Upper lobe of left lung (tissue), 6 donors: ENCODE results near the gene CRELD2. TPM values are rescaled to one million over a fixed set of nuclear protein-coding genes. Genes with fewer than 3 reads are reported as not detected.

Experiments used
- ATAC-seq, 2 donors: fragments of 200-7000 bp; cut with Tn5 transposase; one replicate each; pipeline ENCODE4 v1.9.1; 2022; ENCODE audit warnings: mild to moderate bottlenecking in 2 of 2, moderate library complexity in 2 of 2; ENCODE audit not compliant: low FRiP score in 2 of 2
- DNase-seq, 2 donors: peaks; one replicate each; pipeline ENCODE4 v3.0.0-alpha.2; 2019 to 2020
- H3K27ac ChIP-seq, 4 donors: fragments of 200-600 bp; sonication (generic); one replicate each; pipeline ENCODE4 v1.5.1; 2016 to 2019
- H3K27me3 ChIP-seq, 4 donors: fragments of 200-600 bp; sonication (generic); one replicate each; pipeline ENCODE4 v1.5.1; 2017 to 2019
- H3K36me3 ChIP-seq, 4 donors: fragments of 200-600 bp; sonication (generic); one replicate each; pipeline ENCODE4 v1.5.1; 2016 to 2019
- H3K4me1 ChIP-seq, 4 donors: fragments of 200-600 bp; sonication (generic); one replicate each; pipeline ENCODE4 v1.5.1; 2018 to 2019
- H3K4me3 ChIP-seq, 4 donors: fragments of 200-600 bp; sonication (generic); one replicate each; pipeline ENCODE4 v1.5.1; 2017 to 2019; ENCODE audit warnings: mild to moderate bottlenecking in 2 of 4, moderate library complexity in 1 of 4
- H3K9me3 ChIP-seq, 4 donors: fragments of 200-600 bp; sonication (generic); one replicate each; pipeline ENCODE4 v1.5.1; 2018 to 2019
- EP300 ChIP-seq, 4 donors: sonication (generic); formaldehyde crosslinking; IDR thresholded peaks; one replicate each; pipeline ENCODE4 v1.5.1; 2017; ENCODE audit warnings: antibody characterized with exemption in 4 of 4, control low read depth in 2 of 4
- POLR2A ChIP-seq, 4 donors: fragments of 450-650 bp; IDR thresholded peaks; one replicate each; pipeline ENCODE4 v1.5.1; 2016 to 2017; ENCODE audit warnings: antibody characterized with exemption in 4 of 4, mild to moderate bottlenecking in 2 of 4
- POLR2AphosphoS5 ChIP-seq, 2 donors: sonication (generic); formaldehyde crosslinking; IDR thresholded peaks; one replicate each; pipeline ENCODE4 v1.5.1; 2017; ENCODE audit warnings: antibody characterized with exemption in 2 of 2
- WGBS, 2 donors: methylation state at CpG; one replicate each; pipeline ENCODE4 v1.1.5; 2017 to 2018; 5-methylcytosine and 5-hydroxymethylcytosine counted together
- total RNA-seq, 6 donors: library from RNA; depleted of rRNA in 4 of 6; stranded (reverse); fragments of >200 nt in 4 of 6; gene quantifications; one replicate each; pipeline versions ENCODE4 v1.1.0 to v1.2.1, GENCODE V29; 2016 to 2021
- TF ChIP-seq, protein P1 (sequence below), 6 experiments: fragments of 450-650 bp in 4 of 6; fragments of 200-600 bp in 2 of 6; sonication (generic) in 2 of 6; IDR thresholded peaks; one replicate each; pipeline ENCODE4 v1.5.1; 2016 to 2019; ENCODE audit warnings: antibody characterized with exemption in 6 of 6
- donor health status: DM: no; HTN: no; CAD: no; lungs with moderate emphysema.
- donor health status: DM: no; HTN: yes; CAD: no; lungs with severe emphysema.

CRELD2 gene
- total RNA-seq, 6 donors from 2014 or later: 31.2 to 72.6 (median 46.9) TPM

DNA sequence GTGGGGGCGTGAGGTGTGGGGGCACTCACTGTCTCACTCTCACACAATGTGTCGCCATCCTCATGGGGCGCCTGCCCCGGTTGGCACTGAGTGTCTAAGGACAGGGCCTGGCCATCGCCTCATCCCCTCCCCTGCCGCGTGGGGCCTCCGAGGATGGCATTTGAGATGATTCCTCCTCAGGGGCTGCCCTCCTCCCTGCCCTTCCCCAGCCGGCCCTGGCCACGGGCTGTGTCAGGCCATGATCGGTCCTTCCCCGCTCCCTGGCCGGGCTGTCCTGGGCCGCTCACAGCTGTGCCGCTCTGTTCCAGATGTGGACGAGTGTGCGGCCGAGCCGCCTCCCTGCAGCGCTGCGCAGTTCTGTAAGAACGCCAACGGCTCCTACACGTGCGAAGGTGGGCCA lies 4.5 kb downstream of the CRELD2 start:
- no peak overlapping the region for H3K27ac ChIP-seq
- peak in 1 of 2 donors; percentile 82 for DNase-seq
- peaks cover 0 to 45% (median 28%) of the 10 kb centered on the region in 4 donors for H3K36me3 ChIP-seq
- WGBS, 2 donors: 95 to 99% methylated on average over 10 to 25 of the region's 25 CpGs
- no peak overlapping the region for H3K4me3 ChIP-seq
- peaks cover 8 to 15% (median 9%) of the 10 kb centered on the region in 4 donors for H3K4me1 ChIP-seq
- H3K27me3 ChIP-seq: no peaks in the 10 kb centered on the region
- no peaks in the 10 kb centered on the region for H3K9me3 ChIP-seq
- TF ChIP-seq POLR2A (IDR thresholded peaks at IDR 0.05) (no peak), POLR2AphosphoS5 (IDR thresholded peaks at IDR 0.05) (no peak), EP300 (IDR thresholded peaks at IDR 0.05) (no peak)
- TF ChIP-seq, protein P1, sequence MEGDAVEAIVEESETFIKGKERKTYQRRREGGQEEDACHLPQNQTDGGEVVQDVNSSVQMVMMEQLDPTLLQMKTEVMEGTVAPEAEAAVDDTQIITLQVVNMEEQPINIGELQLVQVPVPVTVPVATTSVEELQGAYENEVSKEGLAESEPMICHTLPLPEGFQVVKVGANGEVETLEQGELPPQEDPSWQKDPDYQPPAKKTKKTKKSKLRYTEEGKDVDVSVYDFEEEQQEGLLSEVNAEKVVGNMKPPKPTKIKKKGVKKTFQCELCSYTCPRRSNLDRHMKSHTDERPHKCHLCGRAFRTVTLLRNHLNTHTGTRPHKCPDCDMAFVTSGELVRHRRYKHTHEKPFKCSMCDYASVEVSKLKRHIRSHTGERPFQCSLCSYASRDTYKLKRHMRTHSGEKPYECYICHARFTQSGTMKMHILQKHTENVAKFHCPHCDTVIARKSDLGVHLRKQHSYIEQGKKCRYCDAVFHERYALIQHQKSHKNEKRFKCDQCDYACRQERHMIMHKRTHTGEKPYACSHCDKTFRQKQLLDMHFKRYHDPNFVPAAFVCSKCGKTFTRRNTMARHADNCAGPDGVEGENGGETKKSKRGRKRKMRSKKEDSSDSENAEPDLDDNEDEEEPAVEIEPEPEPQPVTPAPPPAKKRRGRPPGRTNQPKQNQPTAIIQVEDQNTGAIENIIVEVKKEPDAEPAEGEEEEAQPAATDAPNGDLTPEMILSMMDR (IDR thresholded peaks at IDR 0.05): no peak
- ATAC-seq: no peak

DNA sequence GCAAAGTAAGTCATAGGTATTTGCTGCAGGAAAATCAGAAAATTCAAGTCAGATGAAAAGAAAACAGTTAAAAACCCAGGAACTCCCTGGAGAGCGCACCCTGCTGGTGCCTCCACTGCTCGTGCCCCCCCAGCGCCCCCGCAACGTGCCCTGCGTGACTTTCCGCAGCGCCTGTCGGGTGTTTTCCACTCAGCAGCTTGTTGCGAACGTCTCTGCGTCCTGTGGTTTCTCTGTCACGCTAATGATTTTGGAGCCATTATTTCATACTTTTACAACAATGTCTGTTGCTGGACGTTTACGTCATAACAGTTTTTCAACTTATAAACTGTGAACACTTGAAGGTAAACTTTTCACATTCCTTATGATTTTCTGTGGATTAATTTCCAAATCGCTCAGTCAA lies 5.0 kb downstream of the CRELD2 start:
- DNase-seq (peak in 1 of 2 donors; percentile 72), ATAC-seq (no peak)
- Histone ChIP-seq H3K36me3 (peaks cover 0 to 45% (median 28%) of the 10 kb centered on the region in 4 donors), H3K27me3 (no peaks in the 10 kb centered on the region), H3K4me3 (no peak overlapping the region), H3K9me3 (no peaks in the 10 kb centered on the region), H3K27ac (no peak overlapping the region), H3K4me1 (peaks cover 8 to 15% (median 9%) of the 10 kb centered on the region in 4 donors)
- 78 to 79% methylated on average over 16 of the region's 16 CpGs for WGBS, 2 donors
- TF ChIP-seq POLR2AphosphoS5 (IDR thresholded peaks at IDR 0.05) (no peak), EP300 (IDR thresholded peaks at IDR 0.05) (no peak), POLR2A (IDR thresholded peaks at IDR 0.05) (no peak)
- TF ChIP-seq, protein P1 (IDR thresholded peaks at IDR 0.05): no peak

DNA sequence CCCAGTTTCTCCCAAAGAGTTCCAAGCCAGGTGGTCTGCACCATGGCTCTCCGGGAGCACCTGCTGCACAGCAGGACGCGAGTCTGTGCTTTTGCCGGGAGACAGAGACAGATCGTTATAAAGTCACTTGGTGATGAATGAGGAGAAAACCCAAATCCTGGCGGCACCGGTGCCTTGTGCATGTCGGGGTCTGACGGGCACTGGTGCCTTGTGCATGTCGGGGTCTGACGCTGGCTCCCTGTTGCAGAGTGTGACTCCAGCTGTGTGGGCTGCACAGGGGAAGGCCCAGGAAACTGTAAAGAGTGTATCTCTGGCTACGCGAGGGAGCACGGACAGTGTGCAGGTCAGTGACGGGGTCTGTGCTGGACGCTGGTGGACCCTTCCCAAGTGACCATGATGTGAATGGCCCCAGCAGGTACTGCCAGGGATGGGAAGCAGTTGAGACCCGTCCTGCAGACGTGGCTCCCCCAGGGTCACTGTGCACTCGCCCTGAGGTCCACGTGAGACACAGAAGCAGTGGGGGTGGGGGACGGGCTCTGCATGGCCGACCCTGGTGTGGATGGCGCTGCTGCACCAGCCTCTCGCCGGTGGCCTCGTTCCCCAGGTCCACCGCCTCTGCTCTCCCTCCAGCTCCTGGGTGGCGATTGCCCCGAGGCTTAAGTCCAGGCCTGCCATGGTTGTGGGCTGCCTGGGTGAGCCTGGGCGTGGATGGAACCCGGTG lies 5.8 kb downstream of the CRELD2 start:
- 93 to 97% methylated on average over 18 to 31 of the region's 31 CpGs for WGBS, 2 donors
- no peak for TF ChIP-seq EP300 (IDR thresholded peaks at IDR 0.05)
- TF ChIP-seq POLR2A (IDR thresholded peaks at IDR 0.05): no peak
- TF ChIP-seq POLR2AphosphoS5 (IDR thresholded peaks at IDR 0.05): no peak
- TF ChIP-seq, protein P1 (IDR thresholded peaks at IDR 0.05): no peak
- peak in 1 of 2 donors; percentile 56 for DNase-seq
- peaks cover 6 to 13% (median 7%) of the 10 kb centered on the region in 4 donors for H3K4me1 ChIP-seq
- H3K4me3 ChIP-seq: no peak overlapping the region
- no peak for ATAC-seq
- peaks cover 0 to 5% (median 0%) of the 10 kb centered on the region in 4 donors for H3K27me3 ChIP-seq
- H3K27ac ChIP-seq: no peak overlapping the region
- no peaks in the 10 kb centered on the region for H3K9me3 ChIP-seq
- peaks cover 0 to 45% (median 28%) of the 10 kb centered on the region in 4 donors for H3K36me3 ChIP-seq

DNA sequence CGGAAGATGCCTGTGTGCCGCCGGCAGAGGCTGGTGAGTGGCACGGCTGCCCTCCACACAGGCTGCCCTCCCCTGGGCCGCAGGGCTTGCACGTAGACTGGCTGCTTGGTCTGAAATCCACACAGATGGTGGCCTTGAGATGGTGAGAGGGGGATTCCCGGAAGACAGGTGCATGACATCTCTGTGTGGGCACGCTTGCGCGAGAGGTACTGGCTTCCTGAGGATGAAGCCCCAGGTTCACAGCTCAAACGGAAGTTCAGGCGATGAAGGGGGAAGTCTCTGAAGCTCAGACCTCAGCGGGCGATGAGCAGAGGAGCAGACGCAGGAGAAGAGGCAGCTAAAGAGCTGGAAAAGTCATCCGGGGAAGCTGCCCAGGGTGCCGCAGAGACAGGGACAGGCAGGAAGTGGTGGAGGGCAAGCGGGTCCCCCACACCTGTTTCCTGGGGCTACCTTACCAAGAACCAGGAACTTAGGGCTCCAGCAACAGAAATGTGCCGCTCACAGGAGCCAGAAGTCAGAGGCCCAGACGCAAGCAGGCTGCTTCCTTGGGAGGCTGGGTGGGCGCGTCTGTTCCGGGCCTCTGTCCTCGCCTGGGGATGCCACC lies 7.2 kb downstream of the CRELD2 start:
- DNase-seq (peak in 1 of 2 donors; percentile 55), ATAC-seq (no peak)
- H3K36me3 ChIP-seq: peaks cover 0 to 37% (median 25%) of the 10 kb centered on the region in 4 donors
- 69 to 78% methylated on average over 19 to 24 of the region's 24 CpGs for WGBS, 2 donors
- H3K4me1 ChIP-seq: peaks cover 12 to 18% (median 17%) of the 10 kb centered on the region in 4 donors
- peak overlapping the region in 1 of 4 donors; percentile 3 for H3K4me3 ChIP-seq
- TF ChIP-seq POLR2AphosphoS5 (IDR thresholded peaks at IDR 0.05): no peak
- TF ChIP-seq POLR2A (IDR thresholded peaks at IDR 0.05): peak in 1 of 4 donors; percentile 34
- H3K9me3 ChIP-seq: no peaks in the 10 kb centered on the region
- peaks cover 0 to 6% (median 0%) of the 10 kb centered on the region in 4 donors for H3K27me3 ChIP-seq
- H3K27ac ChIP-seq: peak overlapping the region in 2 of 4 donors; percentile 46 to 49

DNA sequence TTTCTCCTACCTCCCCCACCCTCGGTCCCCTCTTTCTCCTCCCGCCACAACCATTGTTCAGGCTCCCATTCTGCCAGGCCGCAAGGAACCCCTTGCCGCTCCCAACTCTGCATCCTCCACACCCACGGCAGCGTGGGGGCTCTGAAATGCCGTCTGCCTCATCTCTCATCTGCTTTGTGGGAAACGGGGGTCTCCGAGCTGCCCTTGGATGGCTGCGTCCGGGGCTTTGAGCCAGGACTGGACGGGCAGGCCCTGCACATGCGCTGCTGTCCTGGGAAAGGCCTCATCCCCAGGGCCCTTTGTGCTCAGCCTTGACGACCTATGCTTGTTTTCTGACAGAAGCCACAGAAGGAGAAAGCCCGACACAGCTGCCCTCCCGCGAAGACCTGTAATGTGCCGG lies 8.5 kb downstream of the CRELD2 start:
- no peak for ATAC-seq
- Histone ChIP-seq H3K27me3 (peaks cover 0 to 6% (median 0%) of the 10 kb centered on the region in 4 donors), H3K4me1 (peaks cover 25 to 30% (median 29%) of the 10 kb centered on the region in 4 donors), H3K36me3 (peaks cover 0 to 26% (median 14%) of the 10 kb centered on the region in 4 donors), H3K9me3 (no peaks in the 10 kb centered on the region), H3K4me3 (no peak overlapping the region), H3K27ac (no peak overlapping the region)
- DNase-seq: no peak
- 88 to 94% methylated on average over 9 to 15 of the region's 18 CpGs for WGBS, 2 donors
- no peak for TF ChIP-seq EP300 (IDR thresholded peaks at IDR 0.05)
- TF ChIP-seq POLR2AphosphoS5 (IDR thresholded peaks at IDR 0.05): no peak
